ENCODE data around the gene LDLRAP1. TPM values are rescaled to one million over a fixed set of nuclear protein-coding genes. Genes with fewer than 3 reads are reported as not detected.

LDLRAP1 gene
- total and polyA plus RNA-seq, 2 donors (not counting 3 experiments of a cell fraction or from before 2014, with no cell fraction given) = 23.1 to 24.7 TPM

DNA sequence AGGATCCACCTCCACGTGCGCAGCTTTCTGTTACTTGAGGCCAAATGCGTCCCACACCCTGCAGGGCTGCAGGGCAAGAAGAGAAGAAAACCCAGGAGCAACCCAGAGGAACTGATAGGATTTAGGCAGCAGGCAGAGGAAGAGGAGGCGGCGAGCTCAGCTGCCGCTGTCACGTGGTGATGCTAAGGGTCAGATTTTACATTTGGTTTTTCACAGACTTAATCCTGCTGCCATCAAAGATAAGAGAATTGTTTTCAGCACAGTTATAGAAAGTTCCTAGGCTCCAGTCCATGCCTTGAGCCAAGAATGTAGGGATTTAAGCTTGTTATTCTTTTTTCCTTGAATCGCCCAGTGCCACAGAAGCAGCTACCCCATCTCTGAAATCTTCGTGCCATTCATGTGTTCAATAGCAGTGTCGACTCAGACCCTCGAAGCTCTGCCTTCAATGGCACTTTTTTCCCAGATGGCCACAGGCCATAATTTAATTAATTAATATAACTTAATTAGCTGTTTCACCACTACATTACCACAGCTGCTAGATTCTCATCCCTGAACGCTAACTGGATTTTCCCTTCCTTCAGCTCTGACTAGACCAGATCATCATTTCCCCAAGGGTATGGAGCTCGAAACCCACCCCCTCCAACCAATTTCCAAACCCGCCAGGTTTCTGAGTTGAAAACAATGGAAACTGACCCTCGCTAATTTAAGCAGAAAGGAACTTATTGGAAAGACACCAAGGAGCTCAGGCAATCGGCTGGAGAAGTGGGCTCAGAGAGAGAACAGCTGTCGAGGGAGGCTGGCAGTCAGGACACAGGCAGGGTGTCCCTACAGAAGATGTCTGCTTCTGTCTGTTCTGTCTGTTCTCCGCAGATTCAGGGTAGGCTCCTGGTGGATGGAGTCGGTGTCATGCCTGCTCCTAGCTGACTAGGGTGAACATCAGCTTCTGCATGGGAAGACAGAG is 36.2 kb downstream of the LDLRAP1 start:
- Histone ChIP-seq H3K27ac (ENCODE audit: insufficient read depth, low read depth, low read length) (no peak overlapping the region), H3K9me3 (replicated peaks; ENCODE audit: control insufficient read depth, insufficient read depth, low read length) (no peaks in the 10 kb centered on the region), H3K4me3 (replicated peaks in 1 of 3; ENCODE audit: insufficient read depth in 1 of 3, low read depth in 1 of 3, low read length in 3 of 3) (no peak overlapping the region), H3K27me3 (ENCODE audit: control insufficient read depth in 2 of 2, insufficient read depth in 2 of 2, low read length in 2 of 2) (peaks cover 4 to 9% of the 10 kb centered on the region in 2 experiments), H4K20me1 (replicated peaks; ENCODE audit: control insufficient read depth, extremely low read depth, insufficient read depth, low read length) (no peaks in the 10 kb centered on the region), H3K36me3 (ENCODE audit: control insufficient read depth in 2 of 2, extremely low read depth in 1 of 2, insufficient read depth in 2 of 2, low read length in 2 of 2) (no peaks in the 10 kb centered on the region), H3K9me1 (replicated peaks; ENCODE audit: control insufficient read depth, extremely low read depth, insufficient read depth, low read length) (no peaks in the 10 kb centered on the region), H3K79me2 (ENCODE audit: control insufficient read depth, insufficient read depth, low read length) (no peaks in the 10 kb centered on the region), H2AFZ (ENCODE audit: low read depth, low read length) (no peak overlapping the region), H3K4me1 (ENCODE audit: control insufficient read depth, extremely low read depth, insufficient read depth, low read length) (no peaks in the 10 kb centered on the region), H3K4me2 (ENCODE audit: insufficient read depth, low read length) (no peak overlapping the region), H3K9ac (replicated peaks; ENCODE audit: extremely low read depth, insufficient read depth, low read length) (no peak overlapping the region)
- dilution Hi-C loops (cut with MboI; ENCODE audit: extremely low pct_ligation_motif_present, low sequenced_read_pairs) (no loop called here), intact Hi-C loops (cut with micrococcal nuclease) (no loop called here)
- ChIA-PET CTCF (interaction anchor here (1.0 to 2.1 kb wide), 10 partner anchors 9 to 213 kb away, joined by 3 to 9 read pairs (median 4); no protein-coding TSS in a partner anchor), POLR2A (interaction anchor here (0.6 kb wide), 1 partner anchor 178 kb away, joined by 4 read pairs; no protein-coding TSS in a partner anchor)
- FAIRE-seq (no peak), DNase-seq (ENCODE audit: low read depth, low spot score) (peak; percentile 28)
- BruUV-seq (replicated peaks) = no TSS peak
- TF ChIP-seq EZH2 (IDR thresholded peaks at IDR 0.05; ENCODE audit: borderline replicate concordance, low read depth, low read length, severe bottlenecking) = no peak
- TF ChIP-seq, protein P1, sequence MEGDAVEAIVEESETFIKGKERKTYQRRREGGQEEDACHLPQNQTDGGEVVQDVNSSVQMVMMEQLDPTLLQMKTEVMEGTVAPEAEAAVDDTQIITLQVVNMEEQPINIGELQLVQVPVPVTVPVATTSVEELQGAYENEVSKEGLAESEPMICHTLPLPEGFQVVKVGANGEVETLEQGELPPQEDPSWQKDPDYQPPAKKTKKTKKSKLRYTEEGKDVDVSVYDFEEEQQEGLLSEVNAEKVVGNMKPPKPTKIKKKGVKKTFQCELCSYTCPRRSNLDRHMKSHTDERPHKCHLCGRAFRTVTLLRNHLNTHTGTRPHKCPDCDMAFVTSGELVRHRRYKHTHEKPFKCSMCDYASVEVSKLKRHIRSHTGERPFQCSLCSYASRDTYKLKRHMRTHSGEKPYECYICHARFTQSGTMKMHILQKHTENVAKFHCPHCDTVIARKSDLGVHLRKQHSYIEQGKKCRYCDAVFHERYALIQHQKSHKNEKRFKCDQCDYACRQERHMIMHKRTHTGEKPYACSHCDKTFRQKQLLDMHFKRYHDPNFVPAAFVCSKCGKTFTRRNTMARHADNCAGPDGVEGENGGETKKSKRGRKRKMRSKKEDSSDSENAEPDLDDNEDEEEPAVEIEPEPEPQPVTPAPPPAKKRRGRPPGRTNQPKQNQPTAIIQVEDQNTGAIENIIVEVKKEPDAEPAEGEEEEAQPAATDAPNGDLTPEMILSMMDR (IDR thresholded peaks at IDR 0.05; ENCODE audit: extremely low read depth in 1 of 2, insufficient read depth in 1 of 2, low read depth in 1 of 2, low read length in 2 of 2) = no peak
- TF ChIP-seq, protein P2, sequence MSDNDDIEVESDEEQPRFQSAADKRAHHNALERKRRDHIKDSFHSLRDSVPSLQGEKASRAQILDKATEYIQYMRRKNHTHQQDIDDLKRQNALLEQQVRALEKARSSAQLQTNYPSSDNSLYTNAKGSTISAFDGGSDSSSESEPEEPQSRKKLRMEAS (IDR thresholded peaks at IDR 0.05; ENCODE audit: insufficient read depth, insufficient read length) = no peak
- TF ChIP-seq POLR2A (IDR thresholded peaks at IDR 0.05; ENCODE audit: low read depth, low read length) = no peak
- TF ChIP-seq JUN (IDR thresholded peaks at IDR 0.05; ENCODE audit: borderline replicate concordance, insufficient read depth, insufficient read length, low read depth) = no peak
- TF ChIP-seq GATA2 (IDR thresholded peaks at IDR 0.05; ENCODE audit: insufficient read depth, insufficient read length, low read depth, low read length) = no peak
- TF ChIP-seq POLR2AphosphoS5 (IDR thresholded peaks at IDR 0.05; ENCODE audit: insufficient read depth, low read depth, low read length) = no peak

Data from endothelial cell of umbilical vein (primary cell).